Measurements from ENCODE around the gene CD28. TPM values are rescaled to one million over a fixed set of nuclear protein-coding genes. Genes with fewer than 3 reads are reported as not detected.
"Not testable (repeated sequence)": the region's sequence is repeated elsewhere in the genome, so short reads cannot be mapped to it uniquely, and the experiment has no call there.

Gene CD28
- polyA plus RNA-seq, 1 donor = 3.4 TPM

GRCh38 chr2:203783496-203784203 lies 77.2 kb downstream of the CD28 start:
- no peak for DNase-seq (ENCODE audit: low read depth)

GRCh38 chr2:203784710-203785270 lies 78.4 kb downstream of the CD28 start:
- not testable (repeated sequence) for DNase-seq (ENCODE audit: low read depth)

GRCh38 chr2:203785391-203786110 lies 79.1 kb downstream of the CD28 start:
- not testable (repeated sequence) for DNase-seq (ENCODE audit: low read depth)

GRCh38 chr2:203786549-203787351 lies 80.3 kb downstream of the CD28 start:
- peak; percentile 99 for DNase-seq (ENCODE audit: low read depth)

DNA sequence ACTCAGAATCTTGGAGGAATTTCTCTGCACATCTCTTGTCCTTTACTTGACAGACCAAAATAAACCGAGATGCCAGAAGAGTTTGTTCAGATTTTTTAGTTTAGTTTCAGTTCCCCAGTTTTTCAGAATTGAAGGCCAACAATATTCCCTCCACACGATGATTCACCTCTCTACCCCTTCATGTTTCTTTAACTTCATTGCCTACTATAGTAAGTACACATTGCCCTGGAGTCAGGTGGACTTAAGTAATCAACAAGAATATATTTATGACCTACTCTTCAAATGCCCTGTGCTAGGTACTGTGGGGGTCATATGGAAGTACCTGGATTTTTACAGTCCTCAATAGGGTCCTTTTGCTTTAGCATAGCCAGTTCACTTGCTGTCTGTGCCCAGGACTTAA lies 81.5 kb downstream of the CD28 start:
- no peak for DNase-seq (ENCODE audit: low read depth)

Other genes starting within 250 kb of the CD28 start
- gene RAPH1, start 171.3 kb upstream of the CD28 start, polyA plus RNA-seq (ENCODE audit: insufficient read length) = 31.7 TPM
- 0.09 TPM for gene CTLA4, start 161.1 kb downstream of the CD28 start, polyA plus RNA-seq (ENCODE audit: insufficient read length)
- gene ICOS, start 230.1 kb downstream of the CD28 start, polyA plus RNA-seq (ENCODE audit: insufficient read length) = not detected